Right lung (tissue), 5 donors: Measurements from ENCODE around the gene HTT. TPM values are rescaled to one million over a fixed set of nuclear protein-coding genes. Genes with fewer than 3 reads are reported as not detected.
A peak's percentile ranks its signal among the peaks of the same experiment; 100 is the strongest.

Experiments
- DNase-seq, 2 donors: peaks; one replicate each; pipeline ENCODE4 v3.0.0-alpha.2; 2013
- polyA plus RNA-seq, 5 donors: library from polyadenylated mRNA; unstranded; fragments of 120-200 nt; gene quantifications; one replicate each; pipeline versions ENCODE4 v1.2.1 to v1.2.3, GENCODE V29; 2013; ENCODE audit warnings: inconsistent platforms in 1 of 5, low replicate concordance in 1 of 5; ENCODE audit not compliant: insufficient read length in 5 of 5, insufficient read depth in 1 of 5

HTT gene
- polyA plus RNA-seq, 5 donors, result 27.9 to 34.4 (median 32.0) TPM

- DNase-seq, result peak in 1 of 2 donors; percentile 32
These were observed 174.6 kb downstream of the HTT start, which contains the start of gene MSANTD1 for GRCh38 chr4:3248811-3249661. Gene MSANTD1, plus strand, starts transcription at chr4:3249159. Its CDS starts 64 bp downstream, at chr4:3249223.

DNA sequence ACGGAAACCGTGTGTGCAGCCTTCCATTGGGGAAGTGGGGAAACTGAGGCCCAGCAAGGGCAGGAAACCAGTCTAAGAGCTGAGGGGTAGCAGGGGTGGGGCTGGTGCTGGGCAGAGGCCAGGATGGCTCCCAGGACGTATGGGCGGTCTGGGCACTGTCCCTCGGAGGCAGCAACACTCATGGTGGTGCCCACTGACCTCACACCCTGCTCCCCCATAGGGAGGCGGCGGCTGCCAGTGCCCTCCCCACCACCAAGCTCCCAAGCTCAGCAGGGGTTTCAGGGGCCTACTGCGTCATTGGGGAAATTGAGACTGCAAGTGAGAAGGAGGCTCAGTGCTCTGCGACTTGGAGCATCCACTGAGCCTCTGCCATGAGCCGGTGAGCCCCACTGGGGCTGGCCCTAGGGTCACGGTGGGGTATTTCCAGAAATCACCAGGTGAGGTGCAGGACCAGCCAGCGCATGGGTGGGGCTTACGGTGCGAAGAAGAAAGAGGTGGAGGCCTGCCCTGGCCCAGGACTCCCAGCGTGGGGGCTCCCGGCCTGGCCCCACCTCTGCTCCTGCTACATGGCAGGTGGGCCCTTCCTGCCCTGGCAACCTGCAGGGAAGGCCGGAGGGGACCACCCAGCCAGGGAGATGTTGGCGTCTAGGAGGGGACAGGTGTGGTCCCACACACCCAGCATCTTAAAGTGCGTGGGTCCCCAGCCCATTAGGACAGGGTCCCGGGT, 175.4 kb downstream of the HTT start:
- DNase-seq, result no peak

DNA sequence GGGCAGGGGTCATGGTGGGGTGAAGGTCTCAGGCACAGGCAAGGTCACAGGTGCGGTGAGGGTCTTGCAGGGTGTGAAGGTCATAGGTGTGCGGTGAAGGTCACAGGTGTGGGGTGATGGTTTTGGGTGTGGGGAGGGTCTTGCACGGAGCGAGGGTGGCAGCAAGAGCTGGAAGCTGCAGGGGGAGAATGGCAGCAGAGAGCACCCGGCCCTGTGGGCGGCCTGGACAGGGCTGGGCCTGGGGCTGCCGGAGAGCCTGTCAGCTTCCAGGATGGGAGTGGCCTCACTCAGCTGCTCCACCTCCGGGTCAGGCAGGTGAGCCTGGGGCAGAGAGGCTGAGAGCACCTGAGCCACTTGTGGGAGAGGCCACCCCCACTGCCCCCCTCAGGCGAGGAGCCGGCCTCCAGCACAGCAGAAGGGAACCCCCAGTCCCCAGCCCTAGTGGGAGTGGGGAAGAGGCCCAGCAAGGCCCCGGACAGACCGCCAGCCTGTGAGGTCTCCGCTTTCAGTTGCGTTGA, 176.0 kb downstream of the HTT start:
- DNase-seq, result no peak

- peak; percentile 28 to 48 for DNase-seq
These were observed 176.6 kb downstream of the HTT start for GRCh38 chr4:3250956-3251690.

- no peak for DNase-seq
These were observed 177.4 kb downstream of the HTT start for GRCh38 chr4:3251691-3252479.

DNA sequence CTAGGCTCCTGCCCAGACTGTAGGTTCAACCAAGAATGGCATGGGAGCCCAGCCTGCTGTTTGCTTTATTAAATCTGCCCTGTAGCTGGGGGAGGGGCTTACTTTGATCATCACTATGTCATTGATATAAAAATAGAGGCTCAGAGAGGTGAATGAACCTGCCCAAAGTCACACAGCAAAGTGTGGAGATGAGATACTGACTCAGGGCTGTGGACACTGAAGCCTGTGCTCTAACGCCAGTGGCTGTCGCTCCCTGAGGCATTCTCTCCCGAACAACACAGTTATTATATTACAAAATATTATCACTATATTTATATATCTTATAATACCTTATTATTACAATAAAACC, 178.0 kb downstream of the HTT start:
- DNase-seq, result no peak

DNA sequence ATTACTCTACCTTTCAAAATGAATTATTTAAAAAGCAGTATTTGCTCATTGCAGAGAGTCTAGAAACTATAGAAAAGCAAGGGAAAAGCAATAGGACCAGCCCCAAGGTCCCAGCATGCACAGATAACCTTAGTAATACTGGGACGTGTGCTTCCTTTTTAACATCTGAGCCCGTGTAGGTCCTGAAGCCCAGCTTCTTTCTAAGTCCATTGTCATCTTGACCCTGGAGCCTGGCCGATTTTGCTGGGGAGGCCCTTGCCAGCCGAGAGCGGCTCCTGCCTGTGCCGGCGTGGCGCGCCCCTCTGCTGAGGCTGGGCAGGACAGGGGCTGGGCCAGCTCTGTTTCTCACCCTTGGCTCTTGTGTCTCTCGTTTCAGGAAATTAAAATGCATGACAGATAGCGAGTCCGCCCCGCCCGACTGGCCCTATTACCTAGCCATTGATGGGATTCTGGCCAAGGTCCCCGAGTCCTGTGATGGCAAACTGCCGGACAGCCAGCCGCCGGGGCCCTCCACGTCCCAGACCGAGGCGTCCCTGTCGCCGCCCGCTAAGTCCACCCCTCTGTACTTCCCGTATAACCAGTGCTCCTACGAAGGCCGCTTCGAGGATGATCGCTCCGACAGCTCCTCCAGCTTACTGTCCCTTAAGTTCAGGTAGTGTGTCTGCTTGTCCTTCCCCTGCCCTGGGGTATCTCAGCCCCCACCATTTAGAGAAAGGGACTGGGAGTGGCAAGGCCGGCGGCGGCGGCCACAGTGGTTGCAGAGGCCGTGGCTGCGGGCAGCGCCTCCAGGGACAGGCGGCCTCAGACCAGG, 178.6 kb downstream of the HTT start:
- DNase-seq, result no peak

- DNase-seq, result no peak
These were observed 179.3 kb downstream of the HTT start for GRCh38 chr4:3253808-3254207.

- DNase-seq, result no peak
These were observed 180.0 kb downstream of the HTT start for GRCh38 chr4:3254302-3255131.

- no peak for DNase-seq
These were observed 181.2 kb downstream of the HTT start for GRCh38 chr4:3255611-3256186.

GRCh38 chr4:3256230-3257102, 182.0 kb downstream of the HTT start:
- DNase-seq, result no peak

GRCh38 chr4:3257103-3257555, 182.6 kb downstream of the HTT start:
- DNase-seq, result no peak

- no peak for DNase-seq
These were observed 183.3 kb downstream of the HTT start for GRCh38 chr4:3257556-3258482.

DNA sequence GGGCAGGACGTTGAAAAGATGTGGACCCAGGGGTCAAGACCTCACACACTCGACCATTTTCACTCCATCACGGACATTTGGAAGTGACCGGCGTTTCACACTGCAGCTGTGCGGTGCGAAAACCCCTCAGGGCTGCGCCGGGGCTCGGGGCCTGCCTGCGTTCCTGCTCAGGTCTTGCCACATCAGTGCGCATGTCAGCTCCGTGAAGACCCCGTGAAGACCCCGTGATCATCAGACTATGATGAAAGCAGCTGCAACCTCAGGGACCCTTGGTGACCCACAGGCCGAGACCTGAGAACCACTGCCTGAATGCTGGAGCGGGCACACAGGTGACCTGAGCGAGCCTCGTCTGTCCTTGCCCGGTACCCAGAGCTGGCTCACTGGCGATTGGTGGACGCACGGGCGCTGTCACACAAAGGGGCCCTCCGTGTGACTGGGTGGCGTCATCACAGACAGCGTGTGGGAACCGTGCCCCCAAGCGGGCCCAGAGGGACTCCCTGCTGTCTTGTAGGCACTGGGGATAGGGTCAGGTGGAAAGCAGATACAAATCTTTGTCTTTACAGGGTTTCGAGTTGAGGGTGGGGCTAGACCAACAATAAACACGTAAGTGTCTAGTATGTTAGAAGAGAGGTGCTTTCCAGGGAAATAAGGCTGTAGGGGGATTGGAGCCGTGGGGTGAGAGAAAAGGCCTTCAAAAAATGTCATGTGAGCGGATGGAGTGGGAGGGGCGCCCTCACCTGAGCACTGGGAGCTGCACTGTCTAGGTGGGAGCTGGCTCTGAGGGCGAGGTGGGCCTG, 187.1 kb downstream of the HTT start:
- DNase-seq, result no peak

GRCh38 chr4:3262208-3263052, 187.9 kb downstream of the HTT start:
- DNase-seq, result no peak
